Heart left ventricle (tissue), 16 donors: ENCODE measurements around the gene AHDC1. TPM values are rescaled to one million over a fixed set of nuclear protein-coding genes. Genes with fewer than 3 reads are reported as not detected.

Experiments
- ATAC-seq, 4 donors: fragments of 200-7000 bp; cut with Tn5 transposase; one replicate each; pipeline ENCODE4 v1.9.1; 2020 to 2022; ENCODE audit warnings: moderate library complexity in 4 of 4, mild to moderate bottlenecking in 3 of 4, moderate number of reproducible peaks in 1 of 4
- DNase-seq, 5 donors: peaks; one replicate each; pipeline ENCODE4 v3.0.0-alpha.2; 2020
- H3K27ac ChIP-seq, 12 donors: fragments of 200-600 bp; sonication (generic) in 4 of 12; one replicate each; pipeline versions ENCODE4 v1.5.0 to v1.8.0; 2016 to 2022; ENCODE audit warnings: mild to moderate bottlenecking in 2 of 12
- H3K27me3 ChIP-seq, 9 donors: fragments of 200-600 bp; sonication (generic) in 2 of 9; one replicate each; pipeline versions ENCODE4 v1.5.1 to v1.8.0; 2016 to 2022; ENCODE audit warnings: mild to moderate bottlenecking in 3 of 9
- H3K36me3 ChIP-seq, 9 donors: fragments of 200-600 bp; sonication (generic) in 2 of 9; one replicate each; pipeline versions ENCODE4 v1.5.0 to v1.8.0; 2018 to 2022; ENCODE audit warnings: mild to moderate bottlenecking in 2 of 9
- H3K4me1 ChIP-seq, 12 donors: fragments of 200-600 bp; sonication (generic) in 4 of 12; one replicate each; pipeline versions ENCODE4 v1.5.0 to v1.8.0; 2016 to 2022; ENCODE audit warnings: mild to moderate bottlenecking in 3 of 12
- H3K4me3 ChIP-seq, 12 donors: fragments of 200-600 bp; sonication (generic) in 4 of 12; one replicate each; pipeline versions ENCODE4 v1.5.0 to v1.8.0; 2017 to 2022; ENCODE audit warnings: mild to moderate bottlenecking in 9 of 12, moderate library complexity in 4 of 12
- H3K9me3 ChIP-seq, 12 donors: fragments of 200-600 bp; sonication (generic) in 4 of 12; one replicate each; pipeline versions ENCODE4 v1.5.0 to v1.8.0; 2016 to 2022; ENCODE audit warnings: mild to moderate bottlenecking in 1 of 12
- POLR2A ChIP-seq, 2 donors: fragments of 450-650 bp; IDR thresholded peaks; one replicate each; pipeline ENCODE4 v1.6.1; 2017; ENCODE audit warnings: antibody characterized with exemption in 2 of 2, mild to moderate bottlenecking in 2 of 2, moderate library complexity in 2 of 2
- WGBS, 4 donors: extraction: QIAGEN DNeasy Blood & Tissue Kit in 2 of 4; methylation state at CpG; one replicate each; pipeline versions ENCODE4 v1.1.5 to v1.1.7; 2013 to 2018; 5-methylcytosine and 5-hydroxymethylcytosine counted together
- intact Hi-C, 10 donors: fragments of 100-400 bp; cut with DNase I; formaldehyde crosslinking; loops; one replicate each; pipeline versions ENCODE4 v1.11.1 to v1.14.2; 2022
- polyA plus RNA-seq, 2 donors: library from polyadenylated mRNA; stranded (reverse); fragments of 200-250 nt; gene quantifications; one replicate each; pipeline ENCODE4 v1.2.3, GENCODE V29; 2013
- total RNA-seq, 9 donors: library from RNA; depleted of rRNA in 2 of 9; stranded (reverse); fragments of >200 nt in 2 of 9; fragmentation: NEBNext Ultra II Directional in 3 of 9; extraction: Animal tissue kit (Norgen Biotek cat#: 25700) in 3 of 9; gene quantifications; one replicate each; pipeline versions ENCODE4 v1.1.0 to v1.2.4, GENCODE V29; 2016 to 2023
- TF ChIP-seq, protein P1 (sequence below), 12 donors: fragments of 200-600 bp; sonication (generic) in 4 of 12; IDR thresholded peaks; one replicate each; pipeline versions ENCODE4 v1.5.0 to v1.8.0; 2018 to 2022; ENCODE audit warnings: antibody characterized with exemption in 12 of 12, mild to moderate bottlenecking in 5 of 12
- donor health status: ischemic (EF 13 %, LVEDD 7.1; RV severe dilation, severe dysfunction).
- donor health status: healthy with polysubstance abuse.
- donor health status: DM: no; HTN: yes; CAD: no.
- donor health status: DM: no; HTN: no; CAD: no.
- donor health status: ischemic (EF 25% LVEDD 6.9; RV normal size, moderate dysfunction).
- donor health status: ischemic (EF 25% LVEDD 5.7; RV mildly dilated, moderate dysfunction).
- donor health status: healthy.
- donor health status: DM: yes; HTN: yes; CAD: no.
- donor health status: ischemic (EF 35%, LVEDD 5.7; RV mildly dilated, moderate dysfunction).
- donor health status: nonischemic (EF 11% LVEDD 7.7; RV severe dilation, severe dysfunction).
- donor health status: DM: yes; HTN: yes; CAD: no.
- donor health status: PGD.
- donor health status: ischemic (EF 29% LVEDD 5.4; RV normal size, mild dysfunction).
- donor health status: nonischemic (EF 23%, LVEDD 6.1; RV moderate dilation, normal function).

Gene AHDC1
- total and polyA plus RNA-seq, 11 donors: 25.8 to 50.2 (median 42.1) TPM

DNA sequence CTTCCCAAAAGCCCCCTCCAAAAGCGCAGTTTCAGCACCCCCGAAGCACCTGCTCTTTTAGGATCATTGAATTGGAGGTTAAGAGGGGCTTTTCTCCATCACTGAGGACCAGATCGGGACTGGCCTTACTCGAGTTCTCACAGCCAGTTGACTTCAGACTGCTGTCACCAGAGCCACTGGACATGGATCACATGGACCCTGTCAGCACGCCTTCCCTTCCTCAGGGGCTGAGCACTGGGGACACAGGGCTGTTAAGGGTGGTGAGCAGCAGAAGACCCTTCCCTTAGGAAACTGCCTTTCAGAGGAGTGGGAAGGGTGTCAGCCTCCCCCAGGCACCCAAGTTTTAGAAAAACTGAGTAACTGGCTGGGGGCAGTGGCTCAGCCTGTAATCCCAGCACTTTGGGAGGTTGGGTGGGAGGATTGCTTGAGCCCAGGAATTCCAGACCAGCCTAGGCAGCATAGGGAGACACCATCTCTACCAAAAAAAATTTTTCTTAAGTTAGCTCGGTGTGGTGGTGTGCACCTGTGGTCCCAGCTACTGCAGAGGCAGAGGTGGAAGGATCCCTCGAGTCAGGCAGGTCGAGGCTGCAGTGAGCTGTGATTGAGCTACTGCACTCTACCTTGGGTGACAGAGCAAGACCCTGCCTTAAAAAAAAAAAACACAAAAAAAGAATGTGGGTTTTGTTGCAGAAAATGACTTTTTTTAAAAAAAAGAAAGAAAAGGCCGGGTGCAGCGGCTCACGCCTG is 31.6 kb upstream of the AHDC1 start:
- Histone ChIP-seq H3K9me3 (no peaks in the 10 kb centered on the region), H3K36me3 (no peaks in the 10 kb centered on the region), H3K4me1 (peaks cover 3 to 60% (median 34%) of the 10 kb centered on the region in 12 donors), H3K4me3 (peak overlapping the region in 3 of 12 donors; percentile 55 to 66 (median 60)), H3K27me3 (peaks cover 0 to 5% (median 0%) of the 10 kb centered on the region in 9 donors), H3K27ac (peak overlapping the region in 10 of 12 donors; percentile 46 to 92 (median 85))
- no peak for DNase-seq
- TF ChIP-seq, protein P1, sequence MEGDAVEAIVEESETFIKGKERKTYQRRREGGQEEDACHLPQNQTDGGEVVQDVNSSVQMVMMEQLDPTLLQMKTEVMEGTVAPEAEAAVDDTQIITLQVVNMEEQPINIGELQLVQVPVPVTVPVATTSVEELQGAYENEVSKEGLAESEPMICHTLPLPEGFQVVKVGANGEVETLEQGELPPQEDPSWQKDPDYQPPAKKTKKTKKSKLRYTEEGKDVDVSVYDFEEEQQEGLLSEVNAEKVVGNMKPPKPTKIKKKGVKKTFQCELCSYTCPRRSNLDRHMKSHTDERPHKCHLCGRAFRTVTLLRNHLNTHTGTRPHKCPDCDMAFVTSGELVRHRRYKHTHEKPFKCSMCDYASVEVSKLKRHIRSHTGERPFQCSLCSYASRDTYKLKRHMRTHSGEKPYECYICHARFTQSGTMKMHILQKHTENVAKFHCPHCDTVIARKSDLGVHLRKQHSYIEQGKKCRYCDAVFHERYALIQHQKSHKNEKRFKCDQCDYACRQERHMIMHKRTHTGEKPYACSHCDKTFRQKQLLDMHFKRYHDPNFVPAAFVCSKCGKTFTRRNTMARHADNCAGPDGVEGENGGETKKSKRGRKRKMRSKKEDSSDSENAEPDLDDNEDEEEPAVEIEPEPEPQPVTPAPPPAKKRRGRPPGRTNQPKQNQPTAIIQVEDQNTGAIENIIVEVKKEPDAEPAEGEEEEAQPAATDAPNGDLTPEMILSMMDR (IDR thresholded peaks at IDR 0.05): no peak
- no peak for TF ChIP-seq POLR2A (IDR thresholded peaks at IDR 0.05)
- intact Hi-C loops: no loop called here
- WGBS, 4 donors: 81 to 94% (median 84%) methylated on average over 11 of the region's 11 CpGs
- no peak for ATAC-seq

DNA sequence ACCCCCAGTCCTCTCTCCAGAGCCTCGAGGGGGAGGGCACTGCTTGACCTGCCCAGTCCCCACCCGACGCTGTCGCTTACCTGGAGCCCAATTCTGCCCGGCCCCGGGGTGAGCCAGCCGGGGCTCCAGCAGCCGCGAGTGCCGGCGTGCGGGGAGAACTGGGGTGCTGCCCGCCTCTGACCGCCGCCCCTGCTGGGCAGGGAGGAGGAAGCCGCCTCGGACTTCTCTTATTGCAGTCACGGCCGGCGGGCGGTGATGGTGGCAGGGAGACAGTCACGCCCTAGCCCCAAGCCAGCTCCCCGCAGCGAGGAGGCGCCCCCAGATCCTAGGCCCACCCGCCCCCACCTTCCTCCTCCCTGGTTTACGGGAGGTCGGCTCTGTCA is 31.0 kb upstream of the AHDC1 start, which contains the start of gene FGR:
Gene FGR (minus strand): TSS at position 201 of the 383 bp plus-strand sequence. CDS start 11,269 bp downstream, outside the sequence.
- no peaks in the 10 kb centered on the region for H3K36me3 ChIP-seq
- H3K27me3 ChIP-seq: peaks cover 0 to 5% (median 0%) of the 10 kb centered on the region in 9 donors
- no peaks in the 10 kb centered on the region for H3K9me3 ChIP-seq
- WGBS, 4 donors: 40 to 74% (median 57%) methylated on average over 18 to 28 of the region's 28 CpGs
- peak within 1 kb of the TSS; percentile 80 to 92 (median 85) for H3K27ac ChIP-seq
- peaks cover 5 to 66% (median 40%) of the 10 kb centered on the region in 12 donors for H3K4me1 ChIP-seq
- H3K4me3 ChIP-seq: peak within 1 kb of the TSS; percentile 19 to 66 (median 54)
- peak in 2 of 4 donors; percentile 16 to 18 for ATAC-seq
- DNase-seq: peak; percentile 42 to 80 (median 61)
- intact Hi-C loops: no loop called here
- TF ChIP-seq, protein P1 (IDR thresholded peaks at IDR 0.05): no peak
- TF ChIP-seq POLR2A (IDR thresholded peaks at IDR 0.05): no peak

DNA sequence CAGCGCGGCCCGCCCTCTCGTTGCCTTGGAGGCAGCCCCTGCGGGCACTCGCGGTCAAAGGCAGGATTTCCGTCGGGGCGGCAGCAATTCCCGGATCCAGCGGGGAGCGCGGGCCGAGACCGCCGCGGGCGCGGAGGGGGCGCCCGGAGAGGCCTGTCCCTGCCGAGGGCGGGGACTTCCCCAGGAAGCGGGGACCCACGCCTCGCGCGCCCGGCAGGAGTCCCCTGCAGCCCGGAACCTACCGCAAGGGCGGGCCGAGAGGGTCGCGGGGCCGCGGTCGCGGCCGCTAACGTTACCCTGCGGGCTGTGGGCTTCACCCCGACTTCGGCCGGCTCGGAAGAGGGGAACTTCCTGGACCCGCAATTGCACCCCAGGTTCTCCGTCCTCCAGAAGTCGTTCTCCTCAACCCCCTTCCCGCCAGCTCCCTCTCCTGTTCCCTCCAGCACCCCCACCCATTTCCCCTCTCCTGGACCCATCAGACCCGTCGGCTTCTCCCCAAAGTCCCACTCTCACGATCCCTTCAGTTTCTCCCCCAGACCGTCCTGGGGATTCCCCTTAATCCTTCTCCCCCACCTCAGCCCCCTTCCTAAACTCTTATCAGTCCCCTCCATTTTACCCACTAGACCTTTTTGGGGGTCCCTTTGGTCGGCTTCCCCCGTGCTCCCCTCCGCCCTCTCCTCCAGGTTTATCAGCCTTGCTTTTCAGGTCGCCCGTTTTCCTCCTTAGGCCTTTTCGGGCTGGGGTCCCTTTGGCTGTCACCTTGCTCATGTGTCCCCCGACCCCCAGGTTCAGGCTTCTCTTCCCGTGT is 30.4 kb upstream of the AHDC1 start:
- no peaks in the 10 kb centered on the region for H3K36me3 ChIP-seq
- 6 to 15% (median 10%) methylated on average over 35 to 63 of the region's 63 CpGs for WGBS, 4 donors
- H3K4me3 ChIP-seq: peak overlapping the region; percentile 19 to 66 (median 54)
- peak overlapping the region; percentile 80 to 92 (median 85) for H3K27ac ChIP-seq
- H3K4me1 ChIP-seq: peaks cover 10 to 72% (median 45%) of the 10 kb centered on the region in 12 donors
- ATAC-seq (peak; percentile 22 to 67 (median 66)), DNase-seq (peak; percentile 74 to 88 (median 76))
- intact Hi-C loops: no loop called here
- H3K27me3 ChIP-seq: peaks cover 0 to 5% (median 0%) of the 10 kb centered on the region in 9 donors
- TF ChIP-seq, protein P1 (IDR thresholded peaks at IDR 0.05): peak in 2 of 12 donors; percentile 11 to 18
- peak in 1 of 2 donors; percentile 60 for TF ChIP-seq POLR2A (IDR thresholded peaks at IDR 0.05)
- no peaks in the 10 kb centered on the region for H3K9me3 ChIP-seq
